Mucosa of descending colon (tissue), 3 donors: ENCODE results near the gene OGFOD1. TPM values are rescaled to one million over a fixed set of nuclear protein-coding genes. Genes with fewer than 3 reads are reported as not detected.
A peak's percentile ranks its signal among the peaks of the same experiment; 100 is the strongest.

Source experiments
- ATAC-seq: fragments of 200-7000 bp; cut with Tn5 transposase; one replicate; pipeline ENCODE4 v1.9.1; 2020; ENCODE audit warnings: mild to moderate bottlenecking, moderate library complexity
- DNase-seq, 3 donors: peaks; one replicate each; pipeline ENCODE4 v3.0.0-alpha.2; 2020
- H3K36me3 ChIP-seq: fragments of 200-600 bp; one replicate; pipeline ENCODE4 v1.8.0; 2021; ENCODE audit warnings: low read depth, mild to moderate bottlenecking
- H3K4me1 ChIP-seq: fragments of 200-600 bp; one replicate; pipeline ENCODE4 v1.8.0; 2021; ENCODE audit warnings: low read depth, mild to moderate bottlenecking
- H3K4me3 ChIP-seq: fragments of 200-600 bp; one replicate; pipeline ENCODE4 v1.8.0; 2021; ENCODE audit warnings: mild to moderate bottlenecking
- H3K9me3 ChIP-seq: fragments of 200-600 bp; one replicate; pipeline ENCODE4 v1.8.0; 2021; ENCODE audit warnings: mild to moderate bottlenecking
- CTCF ChIP-seq: fragments of 200-600 bp; IDR thresholded peaks from one replicate; pipeline ENCODE4 v1.8.0; 2022; ENCODE audit warnings: antibody characterized with exemption, mild to moderate bottlenecking
- intact Hi-C, 2 donors: fragments of 100-400 bp; cut with DNase I in 1 of 2; cut with micrococcal nuclease in 1 of 2; formaldehyde crosslinking; loops; one replicate each; pipeline versions ENCODE4 v1.11.0 to v1.11.1; 2022; cut with DNase I, micrococcal nuclease
- total RNA-seq, 3 donors: library from RNA; stranded (reverse); fragmentation: NEBNext Ultra II Directional in 2 of 3; extraction: Animal tissue kit (Norgen Biotek cat#: 25700) in 2 of 3; gene quantifications; one replicate each; pipeline versions ENCODE4 v1.2.1 to v1.2.4, GENCODE V29; 2021 to 2023
- donor health status: DM: no; HTN: no; CAD: no; lungs with moderate emphysema.
- donor health status: DM: no; HTN: no; CAD: no.
- donor health status: DM: no; HTN: yes; CAD: no.

OGFOD1 gene
- total RNA-seq, 3 donors from 2014 or later = 17.4 to 27.8 (median 23.6) TPM

- DNase-seq (peak in 1 of 3 donors; percentile 40), ATAC-seq (no peak)
- Histone ChIP-seq H3K36me3 (no peaks in the 10 kb centered on the region), H3K4me3 (no peak overlapping the region), H3K4me1 (peaks cover 20% of the 10 kb centered on the region), H3K9me3 (no peaks in the 10 kb centered on the region)
- intact Hi-C loops = no loop called here
- no peak for TF ChIP-seq CTCF
These were observed 31.4 kb upstream of the OGFOD1 start for GRCh38 chr16:56419740-56420548.

DNA sequence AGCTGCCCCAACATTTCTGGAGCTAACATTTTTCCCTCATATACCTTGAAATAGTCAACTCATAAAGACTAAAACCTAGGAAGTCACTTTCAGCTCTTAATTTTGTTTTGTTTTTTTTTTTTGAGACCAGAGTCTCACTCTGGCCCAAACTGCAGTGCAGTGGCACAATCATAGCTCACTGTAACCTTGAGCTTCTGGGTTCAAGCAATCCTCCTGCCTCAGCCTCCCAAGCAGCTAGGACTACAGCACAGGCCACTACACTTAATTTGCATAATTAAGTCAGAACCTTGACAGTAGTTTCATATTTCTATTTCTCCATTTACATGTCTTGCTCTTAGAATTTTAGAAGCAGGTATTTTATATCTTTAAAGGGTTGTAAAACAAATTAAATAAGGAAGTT, 30.7 kb upstream of the OGFOD1 start:
- Histone ChIP-seq H3K36me3 (no peaks in the 10 kb centered on the region), H3K4me3 (no peak overlapping the region), H3K4me1 (peaks cover 20% of the 10 kb centered on the region), H3K9me3 (no peaks in the 10 kb centered on the region)
- intact Hi-C loops = no loop called here
- TF ChIP-seq CTCF = no peak
- no peak for ATAC-seq
- no peak for DNase-seq

GRCh38 chr16:56421313-56421712, 30.0 kb upstream of the OGFOD1 start:
- Histone ChIP-seq H3K4me3 (no peak overlapping the region), H3K36me3 (no peaks in the 10 kb centered on the region), H3K9me3 (no peaks in the 10 kb centered on the region), H3K4me1 (peaks cover 20% of the 10 kb centered on the region)
- TF ChIP-seq CTCF = no peak
- ATAC-seq (no peak), DNase-seq (no peak)
- intact Hi-C loops = no loop called here

GRCh38 chr16:56421976-56422669, 29.2 kb upstream of the OGFOD1 start:
- Histone ChIP-seq H3K4me3 (no peak overlapping the region), H3K4me1 (peaks cover 20% of the 10 kb centered on the region), H3K36me3 (no peaks in the 10 kb centered on the region), H3K9me3 (no peaks in the 10 kb centered on the region)
- DNase-seq (no peak), ATAC-seq (no peak)
- no peak for TF ChIP-seq CTCF
- intact Hi-C loops = no loop called here

DNA sequence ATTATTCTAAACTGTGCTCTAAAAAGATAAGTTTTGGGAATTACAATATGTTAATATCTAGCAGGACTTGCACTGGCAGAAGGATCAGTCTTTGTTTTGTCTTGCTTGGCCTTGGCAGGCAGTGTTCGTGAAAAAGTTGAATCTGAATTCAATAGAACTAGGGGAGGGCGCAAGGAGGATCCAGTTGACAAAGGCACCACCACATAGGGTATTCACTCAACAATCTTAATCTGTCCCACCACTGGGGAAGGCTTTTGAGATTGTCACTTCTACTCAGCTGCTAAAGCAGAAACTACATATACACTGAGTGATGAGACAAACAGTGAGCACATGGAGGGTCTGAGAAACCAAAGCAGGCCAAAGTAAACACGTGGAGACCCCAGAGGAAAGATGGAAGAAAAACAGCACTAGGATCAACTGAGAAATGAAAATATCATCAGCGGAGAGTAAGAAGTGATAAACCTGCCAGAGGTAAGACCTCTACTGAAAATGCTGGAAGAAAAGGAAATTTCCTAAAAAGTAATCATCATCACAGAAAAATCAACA, 28.4 kb upstream of the OGFOD1 start:
- H3K9me3 ChIP-seq = no peaks in the 10 kb centered on the region
- no peak for TF ChIP-seq CTCF
- intact Hi-C loops = no loop called here
- H3K4me3 ChIP-seq = no peak overlapping the region
- ATAC-seq (no peak), DNase-seq (no peak)
- peaks cover 20% of the 10 kb centered on the region for H3K4me1 ChIP-seq
- H3K36me3 ChIP-seq = no peaks in the 10 kb centered on the region
